Stimulated activated CD8-positive, alpha-beta memory T cell treated with anti-CD3 and anti-CD28 coated beads, Interleukin-7, amount 100 ng/mL, for 1 hour (primary cell): Measurements from ENCODE around the gene CHIA.
"Not testable (repeated sequence)": the region's sequence is repeated elsewhere in the genome, so short reads cannot be mapped to it uniquely, and the experiment has no call there.

Source experiments
- DNase-seq, 2 donors: peaks; one replicate each; pipeline ENCODE4 v3.0.0-alpha.2; 2020; ENCODE audit warnings: low read depth in 2 of 2

Gene CHIA

DNA sequence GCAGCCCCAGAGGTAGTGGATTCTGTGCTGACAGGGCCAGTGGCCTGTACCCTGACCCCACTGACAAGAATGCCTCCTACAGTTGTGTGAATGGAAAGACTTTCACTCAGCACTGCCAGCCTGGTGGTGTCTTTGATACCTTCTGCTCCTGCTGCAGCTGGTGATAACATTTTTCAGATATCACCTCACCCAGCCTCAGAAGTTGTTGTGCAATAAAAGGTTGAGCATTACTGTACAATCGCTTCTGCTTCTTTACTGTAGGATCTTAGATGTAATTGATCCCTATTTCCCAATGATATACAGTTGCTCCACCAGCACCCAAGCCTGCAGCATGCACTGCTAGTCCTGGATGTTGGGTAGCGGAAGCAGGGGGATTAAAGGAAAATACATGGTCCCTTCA, 4.8 kb upstream of the CHIA start:
- no peak for DNase-seq

DNA sequence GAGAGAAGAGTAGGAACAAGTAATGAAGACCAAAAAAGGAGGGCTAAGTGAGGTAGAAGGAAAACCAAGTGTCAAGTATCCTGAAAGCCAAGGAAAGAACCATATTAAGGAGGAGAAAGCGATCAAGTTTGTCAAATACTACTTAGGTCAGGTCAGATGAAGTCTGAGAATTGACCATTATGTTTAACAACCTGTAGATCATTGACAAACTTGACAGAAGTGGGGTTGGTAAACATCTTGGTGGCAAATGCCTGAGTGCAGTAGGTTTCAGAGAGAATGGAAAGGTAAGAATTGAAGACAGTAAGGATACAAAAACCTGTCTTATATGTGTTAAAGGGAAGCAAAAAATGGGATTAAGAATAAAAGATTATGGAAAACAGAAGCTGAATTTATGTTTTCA, 3.7 kb upstream of the CHIA start:
- DNase-seq: no peak

DNA sequence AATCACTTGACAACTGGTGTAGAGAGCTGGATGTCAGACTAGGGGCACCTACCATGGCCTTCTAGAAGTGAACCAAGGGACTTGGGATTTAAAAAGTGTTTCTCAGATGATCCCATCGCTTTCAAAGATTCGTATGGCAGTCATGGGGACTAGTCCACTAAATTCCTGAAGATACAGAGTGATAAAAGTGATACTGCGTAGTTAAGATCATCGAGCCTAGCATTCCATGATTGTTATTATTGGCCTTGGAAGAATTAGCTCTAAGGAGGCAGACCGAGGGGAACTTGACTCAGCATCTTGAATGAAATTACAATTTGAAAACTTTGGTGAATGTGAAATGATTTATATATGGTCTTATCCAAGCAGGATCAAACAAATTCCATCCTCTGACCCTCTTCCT, 1.3 kb upstream of the CHIA start:
- no peak for DNase-seq

DNA sequence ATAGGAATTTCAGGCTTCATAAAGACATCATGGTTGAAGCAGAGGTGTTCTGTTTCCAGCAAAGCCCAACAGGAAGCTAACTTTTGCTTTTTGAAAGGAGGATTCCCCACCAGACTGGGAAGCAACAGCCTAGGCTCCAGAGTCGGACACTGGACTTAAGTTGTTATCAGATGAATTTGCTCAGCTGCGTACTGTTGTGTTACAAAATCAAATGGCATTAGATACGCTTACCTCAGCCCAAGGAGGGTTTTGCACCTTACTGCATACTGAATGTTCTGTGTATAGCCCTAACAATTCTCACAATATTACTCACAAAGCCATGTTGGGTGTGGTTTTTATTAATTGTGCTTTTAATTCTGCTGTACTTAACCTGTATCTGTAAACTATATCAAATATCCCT, 547 bp upstream of the CHIA start:
- DNase-seq: no peak

DNA sequence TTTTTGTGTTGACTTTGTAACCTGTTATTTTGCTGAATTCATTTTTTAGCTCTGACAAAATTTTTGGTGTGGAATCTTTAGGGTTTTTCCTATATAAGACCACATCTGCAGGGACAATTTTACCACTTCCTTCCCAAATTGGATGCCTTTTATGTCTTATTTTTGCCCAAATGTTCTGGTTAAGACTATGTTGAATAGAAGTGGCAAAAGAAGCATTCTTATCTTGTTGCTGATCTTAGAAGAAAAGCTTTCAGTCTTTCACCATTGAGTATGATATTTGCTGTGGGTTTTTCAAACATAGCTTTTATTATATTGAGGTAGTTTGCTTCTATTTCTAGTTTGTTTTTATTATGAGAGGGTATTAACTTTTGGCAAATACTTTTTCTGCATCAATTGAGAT, 3.7 kb downstream of the CHIA start:
- no peak for DNase-seq

DNA sequence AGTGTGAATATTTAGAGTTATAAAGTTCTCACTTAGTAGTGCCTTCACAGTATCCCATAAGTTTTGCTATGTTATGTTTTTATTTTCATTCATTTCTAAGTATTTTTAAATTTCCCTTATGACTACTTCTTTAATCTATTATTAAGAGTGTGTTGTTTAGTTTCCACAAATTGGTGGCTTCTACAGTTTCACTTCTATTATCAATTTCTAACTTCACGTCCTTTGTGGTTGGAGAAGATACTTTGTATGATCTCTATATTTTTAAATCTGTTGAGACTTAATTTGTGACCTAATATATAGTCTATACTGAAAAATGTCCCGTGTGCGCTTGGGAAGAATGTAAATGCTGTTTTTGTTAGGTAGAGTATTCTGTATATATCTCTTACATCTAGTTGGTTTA, 11.7 kb downstream of the CHIA start:
- no peak for DNase-seq

DNA sequence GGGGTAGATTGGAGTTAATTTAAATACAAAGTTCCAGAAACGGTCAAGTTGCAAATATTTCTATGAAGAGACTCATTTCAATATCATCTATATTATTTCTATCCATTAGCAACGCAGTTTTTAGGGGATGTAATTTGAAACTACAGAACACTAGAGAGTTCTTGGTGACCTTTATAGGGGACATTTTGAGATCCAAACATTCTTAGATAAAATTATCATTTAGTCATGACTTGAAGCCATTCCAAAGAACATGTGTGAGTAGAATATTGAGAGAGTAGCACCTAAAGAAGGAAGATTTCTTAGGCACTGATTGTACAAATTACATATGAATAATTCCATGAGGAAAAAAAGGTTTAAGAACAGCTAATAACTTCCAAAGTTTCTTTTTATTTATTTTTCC, 19.0 kb downstream of the CHIA start:
- DNase-seq: no peak

DNA sequence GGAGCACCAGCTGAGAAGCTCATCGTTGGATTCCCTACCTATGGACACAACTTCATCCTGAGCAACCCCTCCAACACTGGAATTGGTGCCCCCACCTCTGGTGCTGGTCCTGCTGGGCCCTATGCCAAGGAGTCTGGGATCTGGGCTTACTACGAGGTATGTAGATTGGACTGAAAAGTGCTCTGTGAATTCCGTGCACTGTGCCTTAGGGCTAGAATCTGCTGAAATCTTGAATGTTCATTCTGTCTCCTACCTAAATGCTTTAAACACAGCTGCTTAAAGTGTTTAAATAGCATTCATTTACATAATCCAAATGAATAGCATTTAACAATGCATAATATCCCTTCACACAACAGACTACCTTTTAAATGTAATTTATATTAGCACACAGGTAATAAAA, 27.9 kb downstream of the CHIA start:
- no peak for DNase-seq

DNA sequence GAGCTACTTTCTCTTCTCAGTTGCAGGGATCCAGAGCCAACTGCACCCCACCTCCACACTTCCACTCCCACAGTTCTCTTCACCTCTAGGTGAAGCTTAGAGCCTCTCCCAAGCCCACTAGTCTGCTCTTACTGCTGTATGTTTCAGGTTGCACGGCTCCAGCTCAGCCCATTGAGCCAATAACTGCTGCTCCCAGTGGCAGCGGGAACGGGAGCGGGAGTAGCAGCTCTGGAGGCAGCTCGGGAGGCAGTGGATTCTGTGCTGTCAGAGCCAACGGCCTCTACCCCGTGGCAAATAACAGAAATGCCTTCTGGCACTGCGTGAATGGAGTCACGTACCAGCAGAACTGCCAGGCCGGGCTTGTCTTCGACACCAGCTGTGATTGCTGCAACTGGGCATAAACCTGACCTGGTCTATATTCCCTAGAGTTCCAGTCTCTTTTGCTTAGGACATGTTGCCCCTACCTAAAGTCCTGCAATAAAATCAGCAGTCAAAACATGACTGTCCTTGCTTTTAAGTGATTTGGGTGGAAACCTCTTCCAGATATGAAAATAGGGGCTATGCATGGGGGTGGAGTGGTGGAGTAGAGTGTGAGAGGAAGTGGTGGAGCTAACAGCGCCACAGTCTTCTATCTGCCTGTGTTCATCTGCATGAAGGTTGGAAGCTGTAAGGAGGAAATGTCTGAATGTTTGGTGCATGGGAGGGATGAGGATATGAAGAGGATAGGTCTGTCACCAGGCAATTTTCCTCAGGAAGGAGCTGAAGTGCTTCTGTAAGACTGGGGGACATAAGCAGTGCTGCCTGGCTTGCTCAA, 29.6 kb downstream of the CHIA start:
- DNase-seq: no peak

DNA sequence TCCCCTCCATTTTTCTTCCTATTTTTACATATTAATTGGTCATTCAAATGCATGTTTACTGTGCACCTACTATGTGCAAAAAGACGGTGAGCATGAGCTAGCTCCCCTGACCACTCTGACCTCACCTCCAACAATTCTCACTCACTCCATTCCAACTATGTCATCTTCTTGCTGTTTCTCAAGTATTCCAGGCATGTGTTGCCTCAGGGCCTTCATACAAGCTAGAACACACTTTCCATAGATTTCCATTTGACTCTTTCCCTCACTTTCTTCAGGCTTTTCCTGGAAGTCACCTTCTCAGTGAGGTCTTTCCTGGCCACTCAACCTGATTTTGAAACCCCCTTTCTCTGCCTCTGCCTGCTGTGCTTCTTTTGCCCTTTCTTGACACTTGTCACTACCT, 32.6 kb downstream of the CHIA start:
- DNase-seq: no peak

DNA sequence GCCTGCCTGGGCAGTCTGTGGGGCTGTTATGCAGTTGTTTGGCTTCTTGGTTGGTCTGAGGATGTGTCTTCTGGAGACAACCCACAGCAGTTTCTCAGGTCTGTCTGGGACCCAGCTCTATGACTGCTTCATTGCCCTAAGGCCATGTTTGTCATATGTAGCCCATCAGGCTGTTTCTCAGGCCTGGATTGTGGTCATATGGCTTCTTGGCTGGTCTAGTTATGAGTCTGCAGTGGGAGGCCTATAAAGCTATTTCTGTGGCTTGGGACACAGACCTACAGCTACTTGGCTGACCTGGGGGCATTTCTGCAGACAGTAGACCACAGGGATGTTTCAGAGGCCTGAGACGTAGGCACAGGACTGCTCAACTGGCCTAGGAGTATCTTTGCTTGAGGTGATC, 41.5 kb downstream of the CHIA start:
- no peak for DNase-seq

DNA sequence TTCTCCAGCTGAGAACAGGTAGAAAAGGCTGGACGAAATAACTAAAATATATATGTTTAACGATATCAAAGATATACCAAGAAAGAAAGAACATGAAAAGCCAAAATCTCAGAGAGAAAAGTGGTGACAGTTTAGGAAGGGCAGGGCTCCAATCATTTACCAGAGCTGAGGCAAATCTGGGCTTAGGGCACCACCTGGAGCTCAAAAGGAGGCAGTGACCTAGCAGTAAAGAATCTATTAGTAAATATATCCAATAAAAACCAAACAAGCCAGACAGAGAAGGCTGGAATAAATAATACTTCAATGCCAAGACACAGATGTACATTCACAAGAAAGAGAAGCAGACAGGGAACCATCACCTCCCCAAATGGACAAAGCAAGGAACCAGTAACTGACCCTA, 43.5 kb downstream of the CHIA start:
- peak in 1 of 2 donors; percentile 15 for DNase-seq

DNA sequence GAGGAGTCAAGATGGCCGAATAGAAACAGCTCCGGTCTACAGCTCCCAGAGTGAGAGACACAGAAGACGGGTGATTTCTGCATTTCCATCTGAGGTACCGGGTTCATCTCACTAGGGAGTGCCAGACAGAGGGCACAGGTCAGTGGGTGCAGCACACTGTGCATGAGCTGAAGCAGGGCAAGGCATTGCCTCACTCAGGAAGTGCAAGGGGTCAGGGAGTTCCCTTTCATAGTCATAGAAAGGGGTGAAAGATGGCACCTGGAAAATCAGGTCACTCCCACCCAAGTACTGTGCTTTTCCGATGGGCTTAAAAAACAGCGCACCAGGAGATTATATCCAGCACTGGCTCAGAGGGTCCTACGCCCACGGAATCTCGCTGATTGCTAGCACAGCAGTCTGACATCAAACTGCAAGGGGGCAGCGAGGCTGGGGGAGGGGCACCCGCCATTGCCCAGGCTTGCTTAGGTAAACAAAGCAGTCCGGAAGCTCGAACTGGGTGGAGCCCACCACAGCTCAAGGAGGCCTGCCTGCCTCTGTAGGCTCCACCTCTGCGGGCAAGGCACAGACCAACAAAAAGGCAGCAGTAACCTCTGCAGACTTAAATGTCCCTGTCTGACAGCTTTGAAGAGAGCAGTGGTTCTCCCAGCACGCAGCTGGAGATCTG, 44.7 kb downstream of the CHIA start:
- DNase-seq: not testable (repeated sequence)

DNA sequence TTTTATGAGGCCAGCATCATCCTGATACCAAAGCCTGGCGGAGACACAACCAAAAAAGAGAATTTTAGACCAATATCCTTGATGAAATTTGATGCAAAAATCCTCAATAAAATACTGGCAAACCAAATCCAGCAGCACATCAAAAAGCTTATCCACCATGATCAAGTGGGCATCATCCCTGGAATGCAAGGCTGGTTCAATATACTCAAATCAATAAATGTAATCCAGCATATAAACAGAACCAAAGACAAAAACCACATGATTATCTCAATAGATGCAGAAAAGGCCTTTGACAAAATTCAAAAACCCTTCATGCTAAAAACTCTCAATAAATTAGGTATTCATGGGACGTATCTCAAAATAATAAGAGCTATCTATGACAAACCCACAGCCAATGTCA, 48.2 kb downstream of the CHIA start:
- not testable (repeated sequence) for DNase-seq

DNA sequence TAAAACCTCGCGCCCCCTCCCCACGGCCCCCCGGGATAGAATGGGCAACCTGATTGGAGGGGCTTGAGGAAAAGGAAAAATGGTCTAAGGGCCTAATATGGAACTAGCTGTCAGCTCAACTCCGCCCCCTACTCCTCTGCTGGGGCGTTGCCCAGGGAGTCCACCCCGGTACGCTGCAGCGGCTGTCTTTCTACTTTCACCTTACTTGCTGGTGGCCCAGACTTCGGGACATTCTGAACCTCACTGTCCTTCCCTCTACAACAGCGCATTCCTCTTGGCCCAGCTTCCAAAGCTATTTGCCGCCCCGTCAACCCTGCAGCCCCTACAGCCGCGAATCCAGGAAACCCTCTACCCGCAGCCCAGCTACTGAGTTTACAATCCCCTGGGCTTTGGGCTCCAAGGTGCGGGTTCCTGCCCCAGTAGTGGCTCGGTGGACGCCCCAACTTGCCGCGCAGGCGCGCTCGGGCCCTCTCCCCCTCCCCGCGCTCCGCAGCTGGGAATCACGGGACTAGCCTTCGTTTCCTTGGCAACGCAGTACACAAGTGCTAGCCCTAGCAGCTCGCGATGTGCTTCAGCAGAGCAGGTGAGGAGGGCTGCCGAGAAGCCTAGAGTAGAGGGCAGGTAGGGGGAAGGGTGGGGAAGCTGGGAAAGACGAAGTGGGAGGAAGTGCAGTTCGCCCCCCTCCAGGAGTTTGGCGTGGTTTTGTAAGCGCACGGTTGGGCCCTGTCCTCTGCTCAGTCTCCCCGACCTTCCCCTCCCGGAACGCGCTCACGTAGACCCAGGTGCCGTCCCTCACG, 55.6 kb downstream of the CHIA start:
- DNase-seq: peak; percentile 55 to 72

DNA sequence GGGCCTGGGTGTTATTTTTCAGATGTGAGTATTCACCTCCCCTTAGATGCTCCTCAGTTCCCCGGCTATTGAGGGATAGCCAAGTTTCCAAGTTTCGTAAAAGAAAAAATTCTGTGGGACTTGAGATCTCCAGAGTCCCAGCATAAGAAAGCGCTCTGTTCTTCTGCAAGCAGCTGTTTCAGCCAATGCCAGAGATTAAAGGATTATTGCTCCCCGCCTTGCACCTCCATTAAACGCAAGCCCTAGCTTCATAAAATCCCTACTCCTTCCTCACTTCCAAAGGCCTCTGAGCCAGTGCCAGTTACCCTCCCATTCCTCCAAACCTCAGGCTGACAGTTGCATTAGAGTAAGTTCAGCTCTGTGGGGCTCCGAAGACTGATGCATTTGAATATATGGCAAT, 56.4 kb downstream of the CHIA start:
- DNase-seq: no peak

DNA sequence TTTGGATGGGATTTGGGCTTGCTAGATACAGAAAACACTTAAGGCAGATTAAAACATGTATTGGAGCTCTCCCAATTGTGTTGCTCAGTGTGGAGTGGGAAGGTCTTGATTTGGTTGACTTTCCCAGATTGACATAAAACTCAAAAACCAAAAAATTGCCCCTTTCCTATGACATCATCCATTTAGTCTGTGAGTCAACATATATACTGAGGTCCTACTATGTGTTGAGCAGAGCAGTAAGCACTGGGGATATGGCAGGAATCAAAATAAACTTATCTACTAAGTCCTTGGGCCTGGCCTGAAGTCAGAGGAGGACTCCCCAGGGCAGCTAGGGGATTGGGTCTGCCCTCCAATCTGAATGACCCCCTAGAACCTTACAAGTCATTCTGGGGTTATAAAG, 61.0 kb downstream of the CHIA start:
- DNase-seq: no peak

DNA sequence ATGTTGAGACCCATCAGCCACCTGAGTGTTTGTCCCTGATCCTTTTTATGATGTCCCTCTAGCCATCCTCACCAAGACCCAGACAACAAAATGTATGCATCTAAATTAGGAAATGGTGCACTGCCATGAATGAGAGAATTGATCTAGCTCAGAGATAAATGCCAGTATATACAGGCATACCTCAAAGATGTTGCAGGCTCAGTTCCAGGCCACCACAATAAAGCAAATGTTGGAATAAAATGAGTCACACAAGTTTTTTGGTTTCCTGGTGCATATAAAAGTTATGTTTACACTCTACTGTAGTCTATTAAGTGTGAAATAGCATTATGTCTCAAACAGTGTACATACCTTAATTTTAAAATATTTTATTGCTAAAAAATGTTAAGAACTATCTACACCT, 63.9 kb downstream of the CHIA start:
- DNase-seq: no peak

DNA sequence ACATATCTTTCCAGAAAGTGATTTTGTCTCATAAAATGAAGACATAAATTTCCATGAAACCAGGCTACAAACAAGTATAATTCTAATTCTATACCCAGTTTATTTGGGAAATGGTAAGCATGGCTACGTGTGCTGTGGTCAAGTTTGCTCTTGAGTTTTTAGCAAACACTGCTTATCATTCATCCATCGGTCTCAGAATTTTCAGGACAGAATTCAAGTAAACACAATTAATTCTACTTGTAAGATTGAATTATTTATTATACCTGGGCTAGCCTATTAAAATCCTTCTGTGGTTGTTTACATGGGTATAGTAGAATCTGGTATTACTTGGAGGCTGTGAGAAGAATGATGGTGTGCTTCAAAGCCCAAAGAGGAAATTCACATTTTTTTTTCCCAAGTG, 68.3 kb downstream of the CHIA start:
- no peak for DNase-seq

DNA sequence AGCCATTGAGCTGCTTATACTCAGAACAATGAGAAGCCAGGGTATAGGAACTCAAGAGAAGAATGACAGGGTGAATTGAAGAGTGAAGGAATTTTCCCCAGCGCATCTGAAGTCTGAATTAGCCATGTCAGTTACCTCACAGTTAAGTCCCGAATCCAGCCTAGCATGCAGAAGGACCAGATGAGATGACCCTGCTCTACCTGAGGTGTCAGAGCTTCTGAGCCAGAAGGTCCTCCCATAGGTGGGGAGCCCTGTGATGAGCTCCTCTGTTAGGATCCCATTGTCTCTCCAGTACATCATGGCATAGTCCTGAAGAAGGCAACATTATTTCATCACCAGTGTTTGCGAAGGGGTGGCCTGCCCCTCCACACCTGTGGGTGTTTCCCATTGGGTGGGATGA, 68.7 kb downstream of the CHIA start:
- no peak for DNase-seq

DNA sequence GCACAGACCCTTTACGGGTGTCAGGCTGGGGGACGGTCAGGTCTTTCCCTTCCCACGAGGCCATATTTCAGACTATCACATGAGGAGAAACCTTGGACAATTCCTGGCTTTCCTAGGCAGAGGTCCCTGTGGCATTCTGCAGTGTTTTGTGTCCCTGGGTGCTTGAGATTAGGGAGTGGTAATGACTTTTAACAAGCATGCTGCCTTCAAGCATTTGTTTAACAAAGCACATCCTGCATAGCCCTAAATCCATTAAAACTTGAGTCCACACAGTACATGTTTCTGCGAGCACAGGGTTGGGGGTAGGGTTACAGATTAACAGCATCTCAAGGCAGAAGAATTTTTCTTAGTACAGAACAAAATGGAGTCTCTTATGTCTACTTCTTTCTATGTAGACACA, 69.6 kb downstream of the CHIA start:
- not testable (repeated sequence) for DNase-seq

DNA sequence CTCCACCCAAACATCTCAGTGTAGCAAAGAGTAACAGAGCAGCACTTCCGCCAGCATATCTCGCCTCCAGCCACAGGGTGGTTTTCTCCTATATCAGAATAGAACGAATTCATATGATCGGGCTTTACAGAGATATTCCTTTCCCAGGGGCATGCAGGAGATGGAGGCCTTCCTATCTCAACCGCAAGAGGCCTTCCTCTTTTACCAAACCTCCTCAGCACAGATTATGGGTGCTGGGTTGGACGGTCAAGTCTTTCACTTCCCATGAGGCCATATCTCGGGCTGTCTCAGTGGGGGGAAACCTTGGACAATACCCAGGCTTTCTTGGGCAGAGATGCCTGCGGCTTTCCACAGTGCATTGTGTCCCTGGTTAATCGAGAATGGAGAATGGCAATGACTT, 71.1 kb downstream of the CHIA start:
- no peak for DNase-seq

DNA sequence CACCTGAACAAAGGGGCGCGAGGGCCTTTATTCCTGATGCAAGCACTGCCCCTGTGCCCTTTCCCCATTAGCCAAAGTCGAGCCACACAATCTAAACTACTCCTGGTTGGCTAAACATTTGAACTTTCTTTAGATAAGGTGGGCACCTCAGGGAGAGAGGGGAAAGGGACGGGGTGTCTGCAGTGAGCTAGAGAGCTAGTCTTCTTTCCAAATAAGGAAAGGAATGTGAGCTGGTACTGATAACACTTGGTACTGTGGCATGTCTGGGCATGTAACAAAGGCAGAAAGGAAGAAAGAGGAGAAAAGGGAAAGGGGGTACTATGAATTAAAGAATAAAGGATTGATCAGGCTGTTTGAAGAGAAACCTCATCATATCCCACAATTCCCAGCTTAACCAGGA, 74.0 kb downstream of the CHIA start:
- no peak for DNase-seq
